HCT116 (cell line): ENCODE data around the gene CRLF1. TPM values are rescaled to one million over a fixed set of nuclear protein-coding genes. Genes with fewer than 3 reads are reported as not detected.

Experiments
- ATAC-seq: fragments of 200-7000 bp; cut with Tn5 transposase; 2 replicates; pipeline ENCODE4 v1.9.1; 2020; ENCODE audit warnings: mild to moderate bottlenecking, moderate library complexity
- BruUV-seq: library from RNA; stranded (reverse); fragments of 400-500 nt; replicated peaks from 2 replicates; lab custom pipeline; 2021; lab: Mats Ljungman, UMichigan
- CTCF ChIA-PET: fragments of 300-600 bp; sonication (Branson Sonifier 250); formaldehyde crosslinking; loops from one replicate; lab custom pipeline; 2021; ENCODE audit warnings: antibody characterized with exemption; lab: Charles Lee
- POLR2A ChIA-PET: fragments of 300-600, 350-600 bp; sonication (Branson Sonifier 250); formaldehyde crosslinking; loops from one replicate; lab custom pipeline; 2021; ENCODE audit warnings: antibody characterized with exemption; lab: Charles Lee
- RAD21 ChIA-PET, 2 experiments: fragments of 300-600 bp; sonication (Branson Sonifier 250); formaldehyde crosslinking; loops; one replicate each; lab custom pipeline; 2023; ENCODE audit warnings: low total read pairs in 2 of 2; ENCODE audit not compliant: uncharacterized antibody in 2 of 2, unreplicated experiment in 2 of 2, low non-redundant PET in 1 of 2; lab: Charles Lee
- DNase-seq: peaks from one replicate; pipeline ENCODE4 v3.0.0-alpha.2; 2010; ENCODE audit warnings: low read depth, low spot score
- H2AFZ ChIP-seq: fragments of 200-600 bp; shearing (Covaris generic), sonication (generic); 2 replicates; pipeline ENCODE4 v1.6.1; 2017; ENCODE audit warnings: low read depth, mixed run types, mixed read lengths, antibody characterized with exemption, low read length; ENCODE audit not compliant: poor library complexity, severe bottlenecking
- H3K27ac ChIP-seq: 2 replicates; pipeline ENCODE4 v1.5.1; 2012; ENCODE audit warnings: low read depth, low read length
- H3K27me3 ChIP-seq: fragments of 200-600 bp; sonication (generic); 2 replicates; pipeline ENCODE4 v1.6.1; 2016; ENCODE audit warnings: mixed run types, low read length, mixed read lengths; ENCODE audit not compliant: insufficient read depth
- H3K36me3 ChIP-seq, 2 experiments: fragments of 200-500 bp in 1 of 2; fragments of 200-600 bp in 1 of 2; sonication (Bioruptor generic) in 1 of 2; sonication (generic) in 1 of 2; 2 replicates each; pipeline versions ENCODE4 v1.5.1 to v1.6.1; 2014 to 2016; ENCODE audit warnings: low read length in 2 of 2, inconsistent platforms in 1 of 2, mixed read lengths in 1 of 2, mixed run types in 1 of 2; ENCODE audit not compliant: insufficient read depth in 2 of 2, control insufficient read depth in 1 of 2
- H3K4me1 ChIP-seq, 2 experiments: fragments of 200-600 bp in 1 of 2; sonication (generic) in 1 of 2; 2 replicates each; pipeline versions ENCODE4 v1.5.1 to v1.6.1; 2012 to 2017; ENCODE audit warnings: low read length in 2 of 2, inconsistent platforms in 1 of 2, mild to moderate bottlenecking in 1 of 2, mixed read lengths in 1 of 2, mixed run types in 1 of 2, moderate library complexity in 1 of 2; ENCODE audit not compliant: insufficient read depth in 2 of 2, control insufficient read depth in 1 of 2
- H3K4me2 ChIP-seq: fragments of 200-600 bp; sonication (generic); 2 replicates; pipeline ENCODE4 v1.6.1; 2017; ENCODE audit warnings: mixed run types, low read length, mixed read lengths
- H3K4me3 ChIP-seq, 2 experiments: fragments of 200-600 bp in 1 of 2; sonication (generic) in 1 of 2; replicated peaks in 1 of 2; 2 replicates each; pipeline ENCODE4 v1.5.1; 2011 to 2016; ENCODE audit warnings: low read length in 2 of 2, control low read depth in 1 of 2, low read depth in 1 of 2, mild to moderate bottlenecking in 1 of 2, mixed read lengths in 1 of 2, mixed run types in 1 of 2
- H3K79me2 ChIP-seq: fragments of 200-600 bp; sonication (generic); 2 replicates; pipeline ENCODE4 v1.6.1; 2017; ENCODE audit warnings: mild to moderate bottlenecking, mixed run types, low read length, moderate library complexity, mixed read lengths; ENCODE audit not compliant: insufficient read depth
- H3K9ac ChIP-seq: fragments of 200-600 bp; sonication (generic); 2 replicates; pipeline ENCODE4 v1.6.1; 2016; ENCODE audit warnings: low read length, mixed read lengths
- H3K9me2 ChIP-seq: fragments of 200-600 bp; sonication (generic), shearing (Covaris generic); 2 replicates; pipeline ENCODE4 v1.6.1; 2017; ENCODE audit warnings: mixed run types, mild to moderate bottlenecking, moderate library complexity; ENCODE audit not compliant: insufficient read depth
- H3K9me3 ChIP-seq, 2 experiments: fragments of 200-500 bp in 1 of 2; fragments of 200-600 bp in 1 of 2; sonication (Bioruptor generic) in 1 of 2; sonication (generic) in 1 of 2; 2 replicates each; pipeline ENCODE4 v1.6.1; 2014 to 2017; ENCODE audit warnings: low read length in 2 of 2, mixed read lengths in 2 of 2, inconsistent platforms in 1 of 2, low read depth in 1 of 2, mild to moderate bottlenecking in 1 of 2, mixed run types in 1 of 2, moderate library complexity in 1 of 2; ENCODE audit not compliant: control insufficient read depth in 1 of 2, insufficient read depth in 1 of 2
- H4K20me1 ChIP-seq: fragments of 200-600 bp; sonication (generic), shearing (Covaris generic); 2 replicates; pipeline ENCODE4 v1.6.1; 2017; ENCODE audit warnings: mixed run types, mild to moderate bottlenecking, moderate library complexity; ENCODE audit not compliant: insufficient read depth
- EGR1 ChIP-seq: IDR thresholded peaks from 2 replicates; pipeline ENCODE4 v1.6.1; 2012; ENCODE audit warnings: low read depth
- ELF1 ChIP-seq: IDR thresholded peaks from 2 replicates; pipeline ENCODE4 v1.6.1; 2012; ENCODE audit warnings: low read depth, borderline replicate concordance
- EZH2 ChIP-seq: fragments of 200-600 bp; sonication (generic); IDR thresholded peaks from 2 replicates; pipeline ENCODE4 v1.6.1; 2017; ENCODE audit warnings: antibody characterized with exemption, mixed run types
- EZH2phosphoT487 ChIP-seq: fragments of 200-600 bp; IDR thresholded peaks from 2 replicates; pipeline ENCODE4 v1.6.1; 2018; ENCODE audit warnings: antibody characterized with exemption, borderline replicate concordance
- FOSL1 ChIP-seq: IDR thresholded peaks from 2 replicates; pipeline ENCODE4 v1.6.1; 2012; ENCODE audit warnings: low read depth
- JUND ChIP-seq: IDR thresholded peaks from 2 replicates; pipeline ENCODE4 v1.6.1; 2012
- POLR2AphosphoS5 ChIP-seq: IDR thresholded peaks from 2 replicates; pipeline ENCODE4 v1.6.1; 2011; ENCODE audit warnings: mild to moderate bottlenecking, low read depth, low read length, moderate library complexity
- SP1 ChIP-seq: IDR thresholded peaks from 2 replicates; pipeline ENCODE4 v1.6.1; 2012; ENCODE audit warnings: low read depth
- SRF ChIP-seq: IDR thresholded peaks from 2 replicates; pipeline ENCODE4 v1.6.1; 2012; ENCODE audit warnings: low read depth
- ZFX ChIP-seq: fragments of 450-650 bp; IDR thresholded peaks from 2 replicates; pipeline ENCODE4 v1.6.1; 2017
- intact Hi-C: fragments of 100-400 bp; cut with micrococcal nuclease; formaldehyde crosslinking; loops from 2 replicates; pipeline ENCODE4 v1.10.0; 2022
- total RNA-seq: library from RNA; stranded (reverse); gene quantifications from one replicate; pipeline ENCODE4 v1.2.1, GENCODE V29; 2021; ENCODE audit not compliant: unreplicated experiment
- TF ChIP-seq, protein P1 (sequence below): IDR thresholded peaks from 2 replicates; pipeline ENCODE4 v1.6.1; 2012
- TF ChIP-seq, protein P2 (sequence below): IDR thresholded peaks from 2 replicates; pipeline ENCODE4 v1.6.1; 2012; ENCODE audit warnings: low read depth

The CRLF1 gene
- total RNA-seq, 1 experiment from 2014 or later = 43.0 TPM

DNA sequence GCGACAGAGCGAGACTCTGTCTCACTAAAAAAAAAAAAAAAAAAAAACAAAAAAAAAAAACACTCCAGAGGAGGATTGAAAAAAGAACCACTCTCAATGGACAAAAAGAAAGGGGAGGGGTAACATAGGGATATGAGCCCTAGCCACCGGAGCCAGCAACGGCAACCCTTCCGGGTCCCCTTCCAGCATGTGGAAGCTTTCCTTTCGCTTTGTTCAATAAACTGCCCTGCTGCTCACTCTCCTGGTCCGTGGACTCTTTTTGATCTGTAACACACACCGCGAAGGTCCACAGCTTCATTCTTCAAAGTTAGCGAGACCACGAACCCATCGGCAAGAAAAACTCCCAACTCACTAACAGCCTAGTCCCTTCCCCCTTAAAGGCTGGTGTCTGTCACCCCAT is 19.0 kb downstream of the CRLF1 start:
- no peaks in the 10 kb centered on the region for H3K9me3 ChIP-seq
- no peaks in the 10 kb centered on the region for H3K9me2 ChIP-seq
- ChIA-PET POLR2A (interaction anchor here (0.6 to 4.3 kb wide), 3 partner anchors 16 to 103 kb away, joined by 3 to 23 read pairs (median 4); partner anchors contain the start of gene UBA52), RAD21 (no interaction called here), CTCF (interaction anchor here (0.5 to 7.5 kb wide), 4 partner anchors 16 to 260 kb away, joined by 3 to 39 read pairs (median 4); partner anchors contain the start of gene UBA52)
- H3K27me3 ChIP-seq = no peaks in the 10 kb centered on the region
- no TSS peak for BruUV-seq
- TF ChIP-seq SP1 = no peak
- no peak for TF ChIP-seq ZFX
- no peak for TF ChIP-seq ELF1
- TF ChIP-seq EZH2phosphoT487 = no peak
- peaks cover 13 to 28% of the 10 kb centered on the region in 2 experiments for H3K4me1 ChIP-seq
- no peaks in the 10 kb centered on the region for H4K20me1 ChIP-seq
- no peak for ATAC-seq
- intact Hi-C loops = no loop called here
- no peak overlapping the region for H3K27ac ChIP-seq
- H3K79me2 ChIP-seq = peaks cover 13% of the 10 kb centered on the region; the same call in 1 of the 2 replicates
- 0 out of 4 replicates have a peak, but pooled peaks cover 0 to 4% of the 10 kb centered on the region in 2 experiments for H3K36me3 ChIP-seq
- no peak for DNase-seq
- H3K4me3 ChIP-seq = no peak overlapping the region
- H3K4me2 ChIP-seq = peak overlapping the region; percentile 88
- H3K9ac ChIP-seq = no peak overlapping the region
- no peak overlapping the region for H2AFZ ChIP-seq

DNA sequence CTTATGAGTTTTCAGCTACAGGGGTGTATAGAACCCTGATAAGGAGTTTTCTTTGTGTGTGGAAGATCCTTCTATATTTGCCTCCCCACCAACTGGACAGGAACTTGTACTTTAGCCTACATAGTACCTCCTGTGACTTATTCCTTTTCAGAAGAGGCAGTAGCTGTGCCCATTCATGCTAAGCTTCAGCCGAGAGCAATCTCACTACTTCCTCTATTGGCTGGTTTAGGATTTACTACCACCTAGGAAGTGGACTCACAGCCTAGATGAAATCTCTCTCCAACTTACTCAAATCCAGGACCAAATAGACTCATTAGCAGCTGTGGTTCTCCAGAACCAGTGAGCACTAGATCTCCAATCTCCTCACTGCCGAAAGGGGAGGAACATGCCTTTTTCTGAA is 20.3 kb downstream of the CRLF1 start:
- BruUV-seq = no TSS peak
- RAD21 ChIA-PET = no interaction called here
- Histone ChIP-seq H3K27me3 (no peaks in the 10 kb centered on the region), H3K9ac (no peak overlapping the region), H3K36me3 (0 out of 4 replicates have a peak, but pooled peaks cover 0 to 4% of the 10 kb centered on the region in 2 experiments), H3K9me3 (no peaks in the 10 kb centered on the region), H4K20me1 (no peaks in the 10 kb centered on the region), H3K79me2 (peaks cover 13% of the 10 kb centered on the region; the same call in 1 of the 2 replicates), H3K9me2 (no peaks in the 10 kb centered on the region), H3K4me3 (no peak overlapping the region), H3K4me2 (no peak overlapping the region), H3K4me1 (peaks cover 13 to 28% of the 10 kb centered on the region in 2 experiments), H3K27ac (no peak overlapping the region), H2AFZ (no peak overlapping the region)
- CTCF ChIA-PET = interaction anchor here (2.0 kb wide), 1 partner anchor 15 kb away, joined by 5 read pairs; the partner anchor contains the start of gene UBA52
- intact Hi-C loops = no loop called here
- no peak for DNase-seq
- POLR2A ChIA-PET = interaction anchor here (0.9 to 4.3 kb wide), 2 partner anchors 15 to 42 kb away, joined by 3 to 23 read pairs; partner anchors contain the start of gene UBA52
- TF ChIP-seq FOSL1 = no peak
- no peak for TF ChIP-seq POLR2AphosphoS5
- no peak for TF ChIP-seq EZH2
- no peak for TF ChIP-seq SRF
- TF ChIP-seq, protein P1, sequence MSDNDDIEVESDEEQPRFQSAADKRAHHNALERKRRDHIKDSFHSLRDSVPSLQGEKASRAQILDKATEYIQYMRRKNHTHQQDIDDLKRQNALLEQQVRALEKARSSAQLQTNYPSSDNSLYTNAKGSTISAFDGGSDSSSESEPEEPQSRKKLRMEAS = no peak
- no peak for TF ChIP-seq JUND
- no peak for TF ChIP-seq ZFX
- TF ChIP-seq EGR1 = no peak
- TF ChIP-seq, protein P2, sequence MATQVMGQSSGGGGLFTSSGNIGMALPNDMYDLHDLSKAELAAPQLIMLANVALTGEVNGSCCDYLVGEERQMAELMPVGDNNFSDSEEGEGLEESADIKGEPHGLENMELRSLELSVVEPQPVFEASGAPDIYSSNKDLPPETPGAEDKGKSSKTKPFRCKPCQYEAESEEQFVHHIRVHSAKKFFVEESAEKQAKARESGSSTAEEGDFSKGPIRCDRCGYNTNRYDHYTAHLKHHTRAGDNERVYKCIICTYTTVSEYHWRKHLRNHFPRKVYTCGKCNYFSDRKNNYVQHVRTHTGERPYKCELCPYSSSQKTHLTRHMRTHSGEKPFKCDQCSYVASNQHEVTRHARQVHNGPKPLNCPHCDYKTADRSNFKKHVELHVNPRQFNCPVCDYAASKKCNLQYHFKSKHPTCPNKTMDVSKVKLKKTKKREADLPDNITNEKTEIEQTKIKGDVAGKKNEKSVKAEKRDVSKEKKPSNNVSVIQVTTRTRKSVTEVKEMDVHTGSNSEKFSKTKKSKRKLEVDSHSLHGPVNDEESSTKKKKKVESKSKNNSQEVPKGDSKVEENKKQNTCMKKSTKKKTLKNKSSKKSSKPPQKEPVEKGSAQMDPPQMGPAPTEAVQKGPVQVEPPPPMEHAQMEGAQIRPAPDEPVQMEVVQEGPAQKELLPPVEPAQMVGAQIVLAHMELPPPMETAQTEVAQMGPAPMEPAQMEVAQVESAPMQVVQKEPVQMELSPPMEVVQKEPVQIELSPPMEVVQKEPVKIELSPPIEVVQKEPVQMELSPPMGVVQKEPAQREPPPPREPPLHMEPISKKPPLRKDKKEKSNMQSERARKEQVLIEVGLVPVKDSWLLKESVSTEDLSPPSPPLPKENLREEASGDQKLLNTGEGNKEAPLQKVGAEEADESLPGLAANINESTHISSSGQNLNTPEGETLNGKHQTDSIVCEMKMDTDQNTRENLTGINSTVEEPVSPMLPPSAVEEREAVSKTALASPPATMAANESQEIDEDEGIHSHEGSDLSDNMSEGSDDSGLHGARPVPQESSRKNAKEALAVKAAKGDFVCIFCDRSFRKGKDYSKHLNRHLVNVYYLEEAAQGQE = no peak
- no peak for TF ChIP-seq ELF1
- ATAC-seq = no peak
